C4-2B (cell line): ENCODE results near the gene ACOXL.

Experiments
- ZFX ChIP-seq: fragments of 450-650 bp; IDR thresholded peaks from 2 replicates; pipeline ENCODE4 v1.6.1; 2017
- TF ChIP-seq, protein P1 (sequence below): fragments of 450-650 bp; conservative IDR thresholded peaks from 2 replicates; pipeline ENCODE4 v1.5.1; 2017; ENCODE audit warnings: mild to moderate bottlenecking

DNA sequence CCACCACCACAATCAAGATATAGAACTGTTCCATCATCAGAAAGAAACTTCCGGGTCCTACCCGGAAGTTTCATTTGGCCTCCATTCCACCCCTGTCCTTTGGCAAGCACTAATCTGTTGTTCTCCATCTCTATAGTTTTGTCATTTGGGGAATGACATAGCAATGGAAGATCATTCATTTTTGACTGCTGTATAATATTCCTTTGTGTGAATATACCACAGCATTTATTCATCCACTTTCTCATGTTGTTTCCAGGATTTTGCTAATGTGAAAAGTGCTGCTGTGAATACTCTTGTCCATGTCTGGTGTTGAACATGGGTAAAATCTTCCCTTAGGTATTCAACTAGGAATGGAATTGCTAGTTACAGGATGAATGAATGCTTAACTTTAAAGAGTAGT, 53.1 kb downstream of the ACOXL start:
- TF ChIP-seq, protein P1, sequence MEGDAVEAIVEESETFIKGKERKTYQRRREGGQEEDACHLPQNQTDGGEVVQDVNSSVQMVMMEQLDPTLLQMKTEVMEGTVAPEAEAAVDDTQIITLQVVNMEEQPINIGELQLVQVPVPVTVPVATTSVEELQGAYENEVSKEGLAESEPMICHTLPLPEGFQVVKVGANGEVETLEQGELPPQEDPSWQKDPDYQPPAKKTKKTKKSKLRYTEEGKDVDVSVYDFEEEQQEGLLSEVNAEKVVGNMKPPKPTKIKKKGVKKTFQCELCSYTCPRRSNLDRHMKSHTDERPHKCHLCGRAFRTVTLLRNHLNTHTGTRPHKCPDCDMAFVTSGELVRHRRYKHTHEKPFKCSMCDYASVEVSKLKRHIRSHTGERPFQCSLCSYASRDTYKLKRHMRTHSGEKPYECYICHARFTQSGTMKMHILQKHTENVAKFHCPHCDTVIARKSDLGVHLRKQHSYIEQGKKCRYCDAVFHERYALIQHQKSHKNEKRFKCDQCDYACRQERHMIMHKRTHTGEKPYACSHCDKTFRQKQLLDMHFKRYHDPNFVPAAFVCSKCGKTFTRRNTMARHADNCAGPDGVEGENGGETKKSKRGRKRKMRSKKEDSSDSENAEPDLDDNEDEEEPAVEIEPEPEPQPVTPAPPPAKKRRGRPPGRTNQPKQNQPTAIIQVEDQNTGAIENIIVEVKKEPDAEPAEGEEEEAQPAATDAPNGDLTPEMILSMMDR: no peak
- TF ChIP-seq ZFX: no peak
